Mammary epithelial cell (primary cell): ENCODE results near the gene CAMKK2.

ENCODE experiments used
- EZH2 ChIP-seq: IDR thresholded peaks from 2 replicates; pipeline ENCODE4 v1.6.1; 2012; ENCODE audit warnings: low read length, inconsistent platforms, borderline replicate concordance
- TF ChIP-seq, protein P1 (sequence below), 2 donors: IDR thresholded peaks in 1 of 2; conservative IDR thresholded peaks in 1 of 2; 2 replicates each; pipeline ENCODE4 v1.5.1; 2011 to 2012; ENCODE audit warnings: inconsistent platforms in 2 of 2, low read length in 2 of 2, mild to moderate bottlenecking in 2 of 2, control low read depth in 1 of 2, low read depth in 1 of 2; ENCODE audit not compliant: insufficient read depth in 1 of 2; ENCODE audit errors: extremely low read depth in 1 of 2

DNA sequence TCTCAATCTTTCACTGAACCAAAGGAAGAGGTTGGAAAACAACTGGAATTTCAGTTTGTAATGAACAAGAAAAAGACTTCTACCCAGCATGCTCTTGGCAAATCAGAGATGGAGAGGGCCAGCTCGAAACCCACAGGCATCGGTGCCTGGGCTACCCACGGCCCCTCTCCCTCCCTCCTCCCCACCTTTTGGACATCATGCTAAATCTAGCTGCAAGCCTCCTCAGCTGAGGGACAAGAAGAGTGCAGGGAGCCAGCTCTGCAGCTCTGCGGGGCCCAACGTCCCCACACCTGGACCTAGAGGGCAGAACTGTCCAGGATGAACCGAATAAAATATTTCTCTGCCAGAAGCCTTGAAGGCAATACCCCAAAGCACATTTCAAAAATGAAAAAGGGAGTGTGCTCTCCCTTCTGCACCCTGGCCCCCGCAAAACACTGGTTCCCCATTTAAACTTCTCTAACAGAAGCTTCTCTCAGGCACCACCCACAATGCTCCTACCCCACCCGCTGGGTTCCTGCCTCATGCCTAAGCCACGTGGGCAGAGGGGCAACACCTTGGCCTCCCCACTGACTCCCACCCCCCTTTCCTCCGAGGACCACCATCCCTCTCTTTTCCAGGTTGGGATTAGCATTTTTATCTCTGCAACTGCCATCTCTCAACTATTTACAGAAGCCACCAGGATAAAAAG, 8.2 kb downstream of the CAMKK2 start:
- TF ChIP-seq EZH2: no peak
- TF ChIP-seq, protein P1, sequence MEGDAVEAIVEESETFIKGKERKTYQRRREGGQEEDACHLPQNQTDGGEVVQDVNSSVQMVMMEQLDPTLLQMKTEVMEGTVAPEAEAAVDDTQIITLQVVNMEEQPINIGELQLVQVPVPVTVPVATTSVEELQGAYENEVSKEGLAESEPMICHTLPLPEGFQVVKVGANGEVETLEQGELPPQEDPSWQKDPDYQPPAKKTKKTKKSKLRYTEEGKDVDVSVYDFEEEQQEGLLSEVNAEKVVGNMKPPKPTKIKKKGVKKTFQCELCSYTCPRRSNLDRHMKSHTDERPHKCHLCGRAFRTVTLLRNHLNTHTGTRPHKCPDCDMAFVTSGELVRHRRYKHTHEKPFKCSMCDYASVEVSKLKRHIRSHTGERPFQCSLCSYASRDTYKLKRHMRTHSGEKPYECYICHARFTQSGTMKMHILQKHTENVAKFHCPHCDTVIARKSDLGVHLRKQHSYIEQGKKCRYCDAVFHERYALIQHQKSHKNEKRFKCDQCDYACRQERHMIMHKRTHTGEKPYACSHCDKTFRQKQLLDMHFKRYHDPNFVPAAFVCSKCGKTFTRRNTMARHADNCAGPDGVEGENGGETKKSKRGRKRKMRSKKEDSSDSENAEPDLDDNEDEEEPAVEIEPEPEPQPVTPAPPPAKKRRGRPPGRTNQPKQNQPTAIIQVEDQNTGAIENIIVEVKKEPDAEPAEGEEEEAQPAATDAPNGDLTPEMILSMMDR (conservative IDR thresholded peaks at IDR 0.05 in 1 of 2, IDR thresholded peaks at IDR 0.05 in 1 of 2; ENCODE audit: extremely low read depth in 1 of 2, insufficient read depth in 1 of 2, low read depth in 1 of 2, low read length in 2 of 2): no peak
